IMR-90 (cell line): ENCODE measurements around the gene SPEF2. TPM values are rescaled to one million over a fixed set of nuclear protein-coding genes. Genes with fewer than 3 reads are reported as not detected.

Source experiments
- ATAC-seq: fragments of 200-7000 bp; cut with Tn5 transposase; 2 replicates; pipeline ENCODE4 v1.9.1; 2020; ENCODE audit warnings: low read depth, mild to moderate bottlenecking, moderate library complexity
- BruUV-seq: library from RNA; stranded (reverse); fragments of 400-500 nt; replicated peaks from 2 replicates; lab custom pipeline; 2021; lab: Mats Ljungman, UMichigan
- CTCF ChIA-PET: fragments of 300-600 bp; formaldehyde crosslinking; extraction: SDS; loops from one replicate; lab custom pipeline; 2021; ENCODE audit warnings: antibody characterized with exemption; lab: Yijun Ruan, JAX
- POLR2A ChIA-PET: fragments of 300-600 bp; sonication (Branson Sonifier 250); formaldehyde crosslinking; loops from one replicate; lab custom pipeline; 2022; ENCODE audit warnings: antibody characterized with exemption; ENCODE audit not compliant: unreplicated experiment; lab: Charles Lee
- DNase-seq: peaks from one replicate; pipeline ENCODE4 v3.0.0; 2013
- H2AFZ ChIP-seq: replicated peaks from 2 replicates; pipeline ENCODE3; 2013; ENCODE audit warnings: low read length, mild to moderate bottlenecking; ENCODE audit not compliant: poor library complexity
- H2AK5ac ChIP-seq: 2 replicates; pipeline ENCODE4 v1.6.1; 2013; ENCODE audit warnings: low read depth, low read length, inconsistent platforms
- H2AK9ac ChIP-seq: replicated peaks from 2 replicates; pipeline ENCODE3; 2013; ENCODE audit warnings: mild to moderate bottlenecking, low read depth, low read length, moderate library complexity; ENCODE audit not compliant: poor library complexity
- H2BK120ac ChIP-seq: 2 replicates; pipeline ENCODE4 v1.6.1; 2013; ENCODE audit warnings: low read depth, low read length, inconsistent platforms
- H2BK15ac ChIP-seq: 3 replicates; pipeline ENCODE4 v1.6.1; 2013; ENCODE audit warnings: low read depth, low read length, inconsistent platforms
- H2BK20ac ChIP-seq: 2 replicates; pipeline ENCODE4 v1.6.1; 2013; ENCODE audit warnings: low read depth, mild to moderate bottlenecking, inconsistent platforms, low read length, moderate library complexity
- H2BK5ac ChIP-seq: 2 replicates; pipeline ENCODE4 v1.6.1; 2013; ENCODE audit warnings: mild to moderate bottlenecking, low read depth, low read length, inconsistent platforms; ENCODE audit not compliant: poor library complexity, severe bottlenecking
- H3K14ac ChIP-seq: replicated peaks from 2 replicates; pipeline ENCODE4 v1.6.1; 2013; ENCODE audit warnings: low read depth, low read length, inconsistent platforms
- H3K18ac ChIP-seq: 2 replicates; pipeline ENCODE4 v1.6.1; 2013; ENCODE audit warnings: low read depth, low read length, control low read depth
- H3K23ac ChIP-seq: 2 replicates; pipeline ENCODE4 v1.6.1; 2013; ENCODE audit warnings: low read depth, low read length, inconsistent platforms
- H3K27ac ChIP-seq: 2 replicates; pipeline ENCODE4 v1.5.1; 2013; ENCODE audit warnings: mild to moderate bottlenecking, control low read depth, low read length; ENCODE audit not compliant: insufficient read depth
- H3K27me3 ChIP-seq: 2 replicates; pipeline ENCODE4 v1.6.1; 2013; ENCODE audit warnings: low read length; ENCODE audit not compliant: control insufficient read depth, insufficient read depth
- H3K36me3 ChIP-seq: 2 replicates; pipeline ENCODE4 v1.6.1; 2013; ENCODE audit warnings: low read length, mixed read lengths; ENCODE audit not compliant: control insufficient read depth, insufficient read depth
- H3K4ac ChIP-seq: 2 replicates; pipeline ENCODE4 v1.6.1; 2013; ENCODE audit warnings: low read depth, low read length, inconsistent platforms
- H3K4me1 ChIP-seq: 2 replicates; pipeline ENCODE4 v1.6.1; 2013; ENCODE audit warnings: low read length, mixed read lengths; ENCODE audit not compliant: control insufficient read depth, insufficient read depth
- H3K4me2 ChIP-seq: 2 replicates; pipeline ENCODE4 v1.6.1; 2013; ENCODE audit warnings: low read depth, mild to moderate bottlenecking, control low read depth, low read length, moderate library complexity
- H3K4me3 ChIP-seq: 2 replicates; pipeline ENCODE4 v1.5.1; 2013; ENCODE audit warnings: low read depth, mild to moderate bottlenecking, control low read depth, low read length, moderate library complexity; ENCODE audit not compliant: insufficient read depth
- H3K56ac ChIP-seq: 2 replicates; pipeline ENCODE4 v1.6.1; 2013; ENCODE audit warnings: low read length, inconsistent platforms; ENCODE audit not compliant: insufficient read depth; ENCODE audit errors: extremely low read depth
- H3K79me1 ChIP-seq, 2 experiments: 2 replicates each; pipeline ENCODE4 v1.6.1; 2013; ENCODE audit warnings: low read length in 2 of 2, inconsistent platforms in 1 of 2, low read depth in 1 of 2
- H3K9ac ChIP-seq: 2 replicates; pipeline ENCODE4 v1.6.1; 2013; ENCODE audit warnings: low read depth, low read length, control low read depth
- H3K9me1 ChIP-seq: 2 replicates; pipeline ENCODE4 v1.6.1; 2013; ENCODE audit warnings: low read length, inconsistent platforms; ENCODE audit not compliant: insufficient read depth
- H3K9me3 ChIP-seq: 2 replicates; pipeline ENCODE4 v1.6.1; 2013; ENCODE audit warnings: low read length; ENCODE audit not compliant: control insufficient read depth, insufficient read depth
- H4K20me1 ChIP-seq: 2 replicates; pipeline ENCODE4 v1.6.1; 2013; ENCODE audit warnings: low read length, inconsistent platforms; ENCODE audit not compliant: insufficient read depth
- H4K5ac ChIP-seq: 2 replicates; pipeline ENCODE4 v1.6.1; 2013; ENCODE audit warnings: mild to moderate bottlenecking, low read depth, low read length, control low read depth
- H4K8ac ChIP-seq, 2 experiments: 2 replicates each; pipeline ENCODE4 v1.6.1; 2013; ENCODE audit warnings: low read depth in 2 of 2, low read length in 2 of 2, control low read depth in 1 of 2, inconsistent platforms in 1 of 2
- H4K91ac ChIP-seq: 2 replicates; pipeline ENCODE4 v1.6.1; 2013; ENCODE audit warnings: low read depth, low read length, inconsistent platforms; ENCODE audit not compliant: insufficient read depth
- CEBPB ChIP-seq: IDR thresholded peaks from 2 replicates; pipeline ENCODE4 v1.6.1; 2012; ENCODE audit warnings: low read depth, low read length, improper control_type of control experiment
- CHD1 ChIP-seq: IDR thresholded peaks from 2 replicates; pipeline ENCODE4 v1.6.1; 2012; ENCODE audit warnings: low read depth, low read length, improper control_type of control experiment
- MAZ ChIP-seq: IDR thresholded peaks from 2 replicates; pipeline ENCODE4 v1.6.1; 2012; ENCODE audit warnings: low read depth, mild to moderate bottlenecking, low read length, improper control_type of control experiment, moderate library complexity, borderline replicate concordance
- NFE2L2 ChIP-seq: fragments of 150-350 bp; IDR thresholded peaks from 2 replicates; pipeline ENCODE4 v1.6.1; 2016; ENCODE audit warnings: low read depth, mild to moderate bottlenecking, low read length
- POLR2A ChIP-seq: IDR thresholded peaks from 2 replicates; pipeline ENCODE4 v1.6.1; 2012; ENCODE audit warnings: mild to moderate bottlenecking, low read depth, low read length
- RAD21 ChIP-seq: IDR thresholded peaks from 2 replicates; pipeline ENCODE4 v1.6.1; 2012; ENCODE audit warnings: low read length, improper control_type of control experiment
- RCOR1 ChIP-seq: IDR thresholded peaks from 2 replicates; pipeline ENCODE4 v1.6.1; 2012; ENCODE audit warnings: mild to moderate bottlenecking, low read length, improper control_type of control experiment; ENCODE audit not compliant: insufficient replicate concordance
- SMC3 ChIP-seq: fragments of 150-350 bp; IDR thresholded peaks from 2 replicates; pipeline ENCODE4 v1.6.1; 2016; ENCODE audit warnings: low read depth, mild to moderate bottlenecking, antibody characterized with exemption, low read length, moderate library complexity
- WGBS, 2 experiments: methylation state at CpG; one replicate each; pipeline versions ENCODE4 v1.1.5 to v1.1.7; 2013; ENCODE audit warnings: missing lambda C conversion rate in 2 of 2; ENCODE audit not compliant: insufficient read length in 1 of 2; ENCODE audit errors: extremely low coverage in 2 of 2; 5-methylcytosine and 5-hydroxymethylcytosine counted together
- dilution Hi-C: fragments of 300-500 bp; cut with HindIII; formaldehyde crosslinking; loops from one replicate; pipeline ENCODE4 v1.14.3; 2018; ENCODE audit warnings: low sequenced_read_pairs; ENCODE audit not compliant: unreplicated experiment
- in situ Hi-C: fragments of 300-500 bp; cut with MboI; formaldehyde crosslinking; loops from 3 replicates; pipeline ENCODE4 v1.14.3; 2019; ENCODE audit warnings: low sequenced_read_pairs, inconsistent platforms, mixed read lengths
- intact Hi-C: fragments of 100-400 bp; cut with micrococcal nuclease; formaldehyde crosslinking; loops from 2 replicates; pipeline ENCODE4 v1.10.0; 2022
- polyA plus RNA-seq, 3 experiments: library from polyadenylated mRNA; depleted of rRNA; stranded (reverse); fragments of >200 nt; gene quantifications; 2 replicates each; pipeline ENCODE4 v1.2.3, GENCODE V29; 2012; ENCODE audit warnings: low replicate concordance in 1 of 3
- total RNA-seq: library from RNA; depleted of rRNA; stranded (reverse); fragments of >200 nt; gene quantifications from 2 replicates; pipeline ENCODE4 v1.2.3, GENCODE V29; 2012

Gene SPEF2
- total and polyA plus RNA-seq, 2 of the 4 experiments (the other 2 are of a cell fraction): 1.7 to 2.3 TPM

DNA sequence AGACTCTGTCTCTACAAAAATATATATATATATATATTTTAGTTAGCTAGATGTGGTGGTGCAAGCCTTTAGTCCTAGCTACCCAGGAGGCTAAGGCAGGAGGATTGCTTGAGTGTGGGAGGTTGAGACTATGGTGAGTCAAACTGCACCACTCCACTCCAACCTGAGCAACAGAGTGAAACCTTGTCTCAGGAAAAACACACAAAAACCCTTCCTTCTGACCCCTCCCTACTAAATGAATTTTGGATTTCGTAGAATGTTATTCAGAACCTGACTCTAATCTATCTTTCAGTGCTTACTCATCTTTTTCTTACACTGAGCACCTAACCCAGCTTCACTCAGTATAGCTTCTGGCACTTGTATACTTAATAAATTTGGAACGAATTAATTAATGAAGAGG is 203.8 kb downstream of the SPEF2 start:
- CTCF ChIA-PET: interaction anchor here (1.1 kb wide), 1 partner anchor 104 kb away, joined by 4 read pairs; no protein-coding TSS in a partner anchor
- dilution Hi-C loops: no loop called here
- no peak overlapping the region for H2BK20ac ChIP-seq

More for the DNA sequence above, 203.8 kb downstream of the SPEF2 start:
- in situ Hi-C loops (no loop called here), intact Hi-C loops (no loop called here)
- H3K9me1 ChIP-seq: no peaks in the 10 kb centered on the region
- H3K4me1 ChIP-seq: no peaks in the 10 kb centered on the region
- no peak overlapping the region for H3K9ac ChIP-seq
- ATAC-seq (no peak), DNase-seq (no peak)
- H3K27me3 ChIP-seq: peaks cover 4% of the 10 kb centered on the region
- no peak overlapping the region for H2AK5ac ChIP-seq
- no peaks in the 10 kb centered on the region for H3K9me3 ChIP-seq
- no peak overlapping the region for H3K4ac ChIP-seq
- POLR2A ChIA-PET: no interaction called here
- TF ChIP-seq RAD21: no peak
- TF ChIP-seq MAZ: no peak
- no peak for TF ChIP-seq CEBPB
- no peak for TF ChIP-seq RCOR1
- TF ChIP-seq POLR2A: no peak
- TF ChIP-seq NFE2L2: no peak
- no peak for TF ChIP-seq CHD1
- no peak for TF ChIP-seq SMC3
- H3K14ac ChIP-seq: no peak overlapping the region
- H3K18ac ChIP-seq: no peak overlapping the region
- H2BK5ac ChIP-seq: no peak overlapping the region
- H3K56ac ChIP-seq: no peak overlapping the region
- no peak overlapping the region for H2AK9ac ChIP-seq
- WGBS, 2 experiments: no CpG with 5 or more reads among the region's 2 CpGs
- no peaks in the 10 kb centered on the region for H3K36me3 ChIP-seq
- no peak overlapping the region for H2BK120ac ChIP-seq
- H3K4me3 ChIP-seq: no peak overlapping the region
- H4K8ac ChIP-seq: no peak overlapping the region
- H4K20me1 ChIP-seq: no peaks in the 10 kb centered on the region
- no peak overlapping the region for H2AFZ ChIP-seq
- H3K23ac ChIP-seq: no peak overlapping the region
- no TSS peak for BruUV-seq
- no peak overlapping the region for H4K91ac ChIP-seq
- no peak overlapping the region for H4K5ac ChIP-seq
- no peaks in the 10 kb centered on the region for H3K79me1 ChIP-seq
- no peak overlapping the region for H2BK15ac ChIP-seq
- no peak overlapping the region for H3K27ac ChIP-seq
- no peak overlapping the region for H3K4me2 ChIP-seq
